Suprapubic skin (tissue), 3 donors: ENCODE measurements around the gene CSRP1.

Source experiments
- POLR2A ChIP-seq, 2 donors: fragments of 450-650 bp; IDR thresholded peaks; one replicate each; pipeline ENCODE4 v1.6.1; 2017; ENCODE audit warnings: antibody characterized with exemption in 2 of 2, mild to moderate bottlenecking in 2 of 2, moderate library complexity in 2 of 2
- TF ChIP-seq, protein P1 (sequence below), 2 donors: fragments of 200-600 bp in 1 of 2; fragments of 450-650 bp in 1 of 2; sonication (generic) in 1 of 2; IDR thresholded peaks; one replicate each; pipeline ENCODE4 v1.5.1; 2016 to 2019; ENCODE audit warnings: antibody characterized with exemption in 2 of 2, mild to moderate bottlenecking in 1 of 2, moderate library complexity in 1 of 2

DNA sequence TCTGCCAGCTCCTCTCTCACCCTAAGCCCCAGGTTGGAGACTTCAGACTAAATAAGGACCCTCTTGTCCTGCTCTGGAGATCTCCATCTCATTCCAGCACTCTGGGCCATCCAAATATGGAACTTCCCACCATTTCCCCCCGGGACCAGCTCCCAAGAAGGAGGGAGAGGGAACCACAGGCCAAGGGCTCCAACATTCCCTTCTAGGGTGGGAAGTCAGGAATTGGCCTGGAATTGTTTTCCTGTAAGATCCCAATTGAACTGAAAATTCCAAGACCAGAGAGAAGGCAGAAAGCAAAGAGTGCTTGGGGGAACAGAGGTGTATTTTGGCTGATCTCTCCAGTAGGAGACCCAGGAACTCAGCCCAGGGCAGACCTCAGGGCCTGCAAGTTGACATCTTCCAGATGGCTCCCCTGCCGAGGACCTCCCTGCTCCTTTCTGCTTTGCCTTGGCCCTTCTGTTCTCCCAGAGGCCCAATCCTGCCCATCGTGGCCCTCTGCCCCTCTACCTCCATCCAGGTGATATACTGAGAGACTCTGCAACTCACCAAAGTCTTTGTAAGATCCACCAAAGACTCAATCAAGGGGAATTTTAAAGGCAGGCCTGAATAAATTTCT, 14.9 kb downstream of the CSRP1 start:
- no peak for TF ChIP-seq POLR2A (IDR thresholded peaks at IDR 0.05)
- TF ChIP-seq, protein P1, sequence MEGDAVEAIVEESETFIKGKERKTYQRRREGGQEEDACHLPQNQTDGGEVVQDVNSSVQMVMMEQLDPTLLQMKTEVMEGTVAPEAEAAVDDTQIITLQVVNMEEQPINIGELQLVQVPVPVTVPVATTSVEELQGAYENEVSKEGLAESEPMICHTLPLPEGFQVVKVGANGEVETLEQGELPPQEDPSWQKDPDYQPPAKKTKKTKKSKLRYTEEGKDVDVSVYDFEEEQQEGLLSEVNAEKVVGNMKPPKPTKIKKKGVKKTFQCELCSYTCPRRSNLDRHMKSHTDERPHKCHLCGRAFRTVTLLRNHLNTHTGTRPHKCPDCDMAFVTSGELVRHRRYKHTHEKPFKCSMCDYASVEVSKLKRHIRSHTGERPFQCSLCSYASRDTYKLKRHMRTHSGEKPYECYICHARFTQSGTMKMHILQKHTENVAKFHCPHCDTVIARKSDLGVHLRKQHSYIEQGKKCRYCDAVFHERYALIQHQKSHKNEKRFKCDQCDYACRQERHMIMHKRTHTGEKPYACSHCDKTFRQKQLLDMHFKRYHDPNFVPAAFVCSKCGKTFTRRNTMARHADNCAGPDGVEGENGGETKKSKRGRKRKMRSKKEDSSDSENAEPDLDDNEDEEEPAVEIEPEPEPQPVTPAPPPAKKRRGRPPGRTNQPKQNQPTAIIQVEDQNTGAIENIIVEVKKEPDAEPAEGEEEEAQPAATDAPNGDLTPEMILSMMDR (IDR thresholded peaks at IDR 0.05) = no peak
